B cell (primary cell): Measurements from ENCODE around the gene ANKRD11.

ENCODE experiments used
- EZH2 ChIP-seq: IDR thresholded peaks from 2 replicates; pipeline ENCODE4 v1.6.1; 2012; ENCODE audit warnings: borderline replicate concordance, low read depth, mild to moderate bottlenecking, moderate library complexity, low read length; ENCODE audit not compliant: insufficient read depth, poor library complexity, severe bottlenecking
- TF ChIP-seq, protein P1 (sequence below): fragments of 200-600 bp; IDR thresholded peaks from one replicate; pipeline ENCODE4 v1.8.0; 2022; ENCODE audit warnings: antibody characterized with exemption, mild to moderate bottlenecking

DNA sequence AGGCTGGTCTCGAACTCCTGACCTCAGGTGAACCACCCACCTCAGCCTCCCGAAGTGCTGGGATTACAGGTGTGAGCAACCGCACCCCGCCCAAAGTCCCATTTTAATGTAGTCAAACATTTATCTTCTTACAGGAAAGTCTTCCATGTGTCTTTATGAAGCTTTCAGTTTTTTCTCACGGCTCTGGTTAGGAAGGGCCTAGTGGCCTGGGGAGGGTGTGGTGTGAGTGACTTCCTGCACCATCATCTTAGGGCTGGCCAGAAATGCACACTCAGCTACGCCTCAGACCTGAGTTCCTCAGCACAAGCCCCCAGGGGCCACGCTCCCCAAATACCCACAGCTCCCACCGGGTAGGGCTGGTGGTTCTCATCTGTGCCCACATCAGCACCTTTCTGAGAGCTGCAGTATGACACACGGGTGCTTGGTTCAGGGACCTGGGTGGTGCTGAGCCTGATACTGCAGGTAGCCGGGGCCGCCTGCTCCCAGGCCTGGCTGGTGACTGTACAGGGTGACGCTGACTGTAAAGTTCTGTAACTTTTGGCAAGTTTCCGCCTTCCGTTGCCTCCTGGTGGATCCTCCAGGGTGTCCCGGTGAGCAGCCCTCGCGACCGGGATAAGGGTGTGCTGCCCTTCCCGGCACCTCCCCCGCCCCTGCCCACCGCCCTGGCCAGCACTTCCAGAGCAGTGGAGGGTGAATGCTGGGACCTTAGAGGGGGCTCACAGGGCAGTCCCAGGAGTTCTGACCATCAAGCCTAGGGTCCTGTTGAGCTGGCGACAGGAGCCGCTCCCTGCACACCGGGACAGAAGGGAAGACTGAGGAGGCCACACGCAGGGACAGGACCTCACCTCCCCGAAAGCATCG is 220.3 kb downstream of the ANKRD11 start:
- TF ChIP-seq, protein P1, sequence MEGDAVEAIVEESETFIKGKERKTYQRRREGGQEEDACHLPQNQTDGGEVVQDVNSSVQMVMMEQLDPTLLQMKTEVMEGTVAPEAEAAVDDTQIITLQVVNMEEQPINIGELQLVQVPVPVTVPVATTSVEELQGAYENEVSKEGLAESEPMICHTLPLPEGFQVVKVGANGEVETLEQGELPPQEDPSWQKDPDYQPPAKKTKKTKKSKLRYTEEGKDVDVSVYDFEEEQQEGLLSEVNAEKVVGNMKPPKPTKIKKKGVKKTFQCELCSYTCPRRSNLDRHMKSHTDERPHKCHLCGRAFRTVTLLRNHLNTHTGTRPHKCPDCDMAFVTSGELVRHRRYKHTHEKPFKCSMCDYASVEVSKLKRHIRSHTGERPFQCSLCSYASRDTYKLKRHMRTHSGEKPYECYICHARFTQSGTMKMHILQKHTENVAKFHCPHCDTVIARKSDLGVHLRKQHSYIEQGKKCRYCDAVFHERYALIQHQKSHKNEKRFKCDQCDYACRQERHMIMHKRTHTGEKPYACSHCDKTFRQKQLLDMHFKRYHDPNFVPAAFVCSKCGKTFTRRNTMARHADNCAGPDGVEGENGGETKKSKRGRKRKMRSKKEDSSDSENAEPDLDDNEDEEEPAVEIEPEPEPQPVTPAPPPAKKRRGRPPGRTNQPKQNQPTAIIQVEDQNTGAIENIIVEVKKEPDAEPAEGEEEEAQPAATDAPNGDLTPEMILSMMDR = no peak
- TF ChIP-seq EZH2 = no peak
